ENCODE data around the gene KCTD11.

KCTD11 gene

GRCh38 chr17:7315570-7316235, 36.3 kb upstream of the KCTD11 start:
- Histone ChIP-seq H3K36me3 (ENCODE audit: insufficient read depth, low read length) (peaks cover 76% of the 10 kb centered on the region), H3K27me3 (ENCODE audit: insufficient read depth, low read length) (no peaks in the 10 kb centered on the region), H3K27ac (ENCODE audit: low read depth, low read length, poor library complexity, severe bottlenecking) (peak overlapping the region; percentile 81), H3K4me3 (ENCODE audit: low read depth, low read length, poor library complexity, severe bottlenecking) (peak overlapping the region; percentile 99), H3K4me2 (ENCODE audit: low read length) (peak overlapping the region; percentile 97), H3K9me2 (ENCODE audit: low read depth, low read length) (no peaks in the 10 kb centered on the region), H3K9ac (ENCODE audit: low read length) (peak overlapping the region; percentile 98), H3K79me2 (ENCODE audit: insufficient read depth, low read length) (peaks cover under 1% of the 10 kb centered on the region; the same call in 1 of the 2 replicates), H3F3A (ENCODE audit: insufficient read depth, low read length) (peaks cover 15% of the 10 kb centered on the region; the same call in 1 of the 2 replicates), H3K9me3 (ENCODE audit: low read length) (no peaks in the 10 kb centered on the region), H4K20me1 (ENCODE audit: insufficient read depth, low read length) (no peaks in the 10 kb centered on the region), H3K4me1 (ENCODE audit: insufficient read depth, low read length, severe bottlenecking) (peaks cover 37% of the 10 kb centered on the region), H2AFZ (ENCODE audit: low read length) (no peak overlapping the region)
- no peak for TF ChIP-seq EZH2 (IDR thresholded peaks at IDR 0.05; ENCODE audit: borderline replicate concordance, low read length)
- TF ChIP-seq CTCF (IDR thresholded peaks at IDR 0.05; ENCODE audit: low read length): no peak

- H3K79me2 ChIP-seq (ENCODE audit: insufficient read depth, low read length): no peaks in the 10 kb centered on the region
- H3K27me3 ChIP-seq (ENCODE audit: insufficient read depth, low read length): no peaks in the 10 kb centered on the region
- H3F3A ChIP-seq (ENCODE audit: insufficient read depth, low read length): peaks cover 15% of the 10 kb centered on the region; the same call in 1 of the 2 replicates
- peaks cover 33% of the 10 kb centered on the region for H3K4me1 ChIP-seq (ENCODE audit: insufficient read depth, low read length, severe bottlenecking)
- no peak overlapping the region for H3K4me2 ChIP-seq (ENCODE audit: low read length)
- no peak overlapping the region for H2AFZ ChIP-seq (ENCODE audit: low read length)
- H4K20me1 ChIP-seq (ENCODE audit: insufficient read depth, low read length): no peaks in the 10 kb centered on the region
- no peaks in the 10 kb centered on the region for H3K9me2 ChIP-seq (ENCODE audit: low read depth, low read length)
- no peak for TF ChIP-seq CTCF (IDR thresholded peaks at IDR 0.05; ENCODE audit: low read length)
- no peak for TF ChIP-seq EZH2 (IDR thresholded peaks at IDR 0.05; ENCODE audit: borderline replicate concordance, low read length)
- H3K27ac ChIP-seq (ENCODE audit: low read depth, low read length, poor library complexity, severe bottlenecking): no peak overlapping the region
- H3K9ac ChIP-seq (ENCODE audit: low read length): no peak overlapping the region
- H3K36me3 ChIP-seq (ENCODE audit: insufficient read depth, low read length): peaks cover 77% of the 10 kb centered on the region
- no peaks in the 10 kb centered on the region for H3K9me3 ChIP-seq (ENCODE audit: low read length)
- no peak overlapping the region for H3K4me3 ChIP-seq (ENCODE audit: low read depth, low read length, poor library complexity, severe bottlenecking)
Measured at GRCh38 chr17:7317161-7317803, 34.7 kb upstream of the KCTD11 start.

GRCh38 chr17:7318121-7318860, 33.7 kb upstream of the KCTD11 start:
- H4K20me1 ChIP-seq (ENCODE audit: insufficient read depth, low read length): no peaks in the 10 kb centered on the region
- H3K4me2 ChIP-seq (ENCODE audit: low read length): no peak overlapping the region
- H3K4me1 ChIP-seq (ENCODE audit: insufficient read depth, low read length, severe bottlenecking): peaks cover 23% of the 10 kb centered on the region
- H3K9me3 ChIP-seq (ENCODE audit: low read length): no peaks in the 10 kb centered on the region
- H3K9me2 ChIP-seq (ENCODE audit: low read depth, low read length): no peaks in the 10 kb centered on the region
- H3K4me3 ChIP-seq (ENCODE audit: low read depth, low read length, poor library complexity, severe bottlenecking): no peak overlapping the region
- H3K79me2 ChIP-seq (ENCODE audit: insufficient read depth, low read length): no peaks in the 10 kb centered on the region
- H2AFZ ChIP-seq (ENCODE audit: low read length): no peak overlapping the region
- H3K9ac ChIP-seq (ENCODE audit: low read length): no peak overlapping the region
- no peak for TF ChIP-seq CTCF (IDR thresholded peaks at IDR 0.05; ENCODE audit: low read length)
- no peak for TF ChIP-seq EZH2 (IDR thresholded peaks at IDR 0.05; ENCODE audit: borderline replicate concordance, low read length)
- peaks cover 77% of the 10 kb centered on the region for H3K36me3 ChIP-seq (ENCODE audit: insufficient read depth, low read length)
- 0 out of 2 replicates have a peak, but pooled peaks cover 8% of the 10 kb centered on the region for H3F3A ChIP-seq (ENCODE audit: insufficient read depth, low read length)
- H3K27ac ChIP-seq (ENCODE audit: low read depth, low read length, poor library complexity, severe bottlenecking): no peak overlapping the region
- no peaks in the 10 kb centered on the region for H3K27me3 ChIP-seq (ENCODE audit: insufficient read depth, low read length)
